OCI-LY7 (cell line): ENCODE measurements around the gene IL17D.

ENCODE experiments used
- CTCF ChIP-seq: fragments of 200-600 bp; sonication (generic); conservative IDR thresholded peaks from 2 replicates; pipeline ENCODE4 v1.5.1; 2014; ENCODE audit warnings: mild to moderate bottlenecking, antibody characterized with exemption, low read length, moderate library complexity, mixed read lengths
- EZH2phosphoT487 ChIP-seq: fragments of 200-600 bp; sonication (generic); IDR thresholded peaks from 2 replicates; pipeline ENCODE4 v1.6.1; 2018; ENCODE audit warnings: low read depth, borderline replicate concordance, mild to moderate bottlenecking, mixed run types, antibody characterized with exemption, low read length, moderate library complexity, mixed read lengths

- TF ChIP-seq CTCF, result no peak
- no peak for TF ChIP-seq EZH2phosphoT487
Observed at GRCh38 chr13:20719783-20720182, 16.3 kb downstream of the IL17D start.
